Activated T-helper 1 cell treated with Interleukin-2 at 50 U/mL for 16 hours (primary cell): Measurements from ENCODE around the gene RAD51B.

ENCODE experiments used
- DNase-seq: peaks from one replicate; pipeline ENCODE4 v3.0.0-alpha.2; 2020; ENCODE audit warnings: low read depth

The RAD51B gene

GRCh38 chr14:68634332-68634731, 814.8 kb downstream of the RAD51B start:
- no peak for DNase-seq

GRCh38 chr14:68634874-68635595, 815.5 kb downstream of the RAD51B start:
- DNase-seq = no peak

GRCh38 chr14:68636597-68636996, 817.0 kb downstream of the RAD51B start:
- DNase-seq = no peak

- DNase-seq = no peak
Measured at GRCh38 chr14:68637106-68638021, 817.8 kb downstream of the RAD51B start.

GRCh38 chr14:68638141-68638999, 818.8 kb downstream of the RAD51B start:
- DNase-seq = no peak

GRCh38 chr14:68639000-68639757, 819.6 kb downstream of the RAD51B start:
- DNase-seq = no peak

- DNase-seq = no peak
Measured at GRCh38 chr14:68639758-68640574, 820.4 kb downstream of the RAD51B start.

GRCh38 chr14:68643673-68644072, 824.1 kb downstream of the RAD51B start:
- no peak for DNase-seq

GRCh38 chr14:68644101-68644500, 824.5 kb downstream of the RAD51B start:
- DNase-seq = no peak

GRCh38 chr14:68645371-68645770, 825.8 kb downstream of the RAD51B start:
- DNase-seq = no peak

GRCh38 chr14:68649476-68650189, 830.1 kb downstream of the RAD51B start:
- DNase-seq = no peak

GRCh38 chr14:68650404-68650994, 830.9 kb downstream of the RAD51B start:
- DNase-seq = no peak

- no peak for DNase-seq
Measured at GRCh38 chr14:68651075-68651474, 831.5 kb downstream of the RAD51B start.

- no peak for DNase-seq
Measured at GRCh38 chr14:68651652-68652432, 832.3 kb downstream of the RAD51B start.

GRCh38 chr14:68652433-68652690, 832.8 kb downstream of the RAD51B start:
- DNase-seq = no peak

- no peak for DNase-seq
Measured at GRCh38 chr14:68653108-68653507, 833.5 kb downstream of the RAD51B start.

GRCh38 chr14:68653804-68654203, 834.2 kb downstream of the RAD51B start:
- no peak for DNase-seq

GRCh38 chr14:68654471-68654941, 834.9 kb downstream of the RAD51B start:
- DNase-seq = no peak
